Astrocyte of the hippocampus (primary cell): ENCODE data around the gene ZSCAN29.
A peak's percentile ranks its signal among the peaks of the same experiment; 100 is the strongest.

ENCODE experiments used
- DNase-seq: peaks from one replicate; pipeline ENCODE4 v3.0.0; 2011; ENCODE audit warnings: low read depth, low spot score

Gene ZSCAN29

GRCh38 chr15:43347114-43347513 lies 23.7 kb downstream of the ZSCAN29 start:
- DNase-seq, result no peak

DNA sequence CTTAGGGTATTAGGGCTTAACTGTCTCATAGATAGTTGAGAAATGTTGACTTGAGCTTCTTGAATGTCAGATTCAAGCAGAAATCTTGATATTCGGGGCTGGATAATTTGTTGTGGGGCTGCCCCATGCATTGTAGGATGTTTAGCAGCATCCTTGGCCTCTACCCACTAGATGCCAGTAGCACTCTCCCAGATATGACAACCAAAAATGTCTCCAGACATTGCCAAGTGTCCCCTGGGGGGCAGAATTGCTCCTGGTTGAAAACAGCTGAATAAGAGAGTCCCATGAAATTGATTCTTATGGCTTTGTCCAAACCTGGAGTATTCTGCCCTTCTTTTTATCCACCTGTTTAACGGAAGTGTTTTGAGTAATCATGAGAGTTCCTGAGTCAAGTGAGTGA lies 24.5 kb downstream of the ZSCAN29 start:
- DNase-seq, result no peak

GRCh38 chr15:43330780-43331087 lies 40.1 kb downstream of the ZSCAN29 start:
- no peak for DNase-seq

- peak; percentile 96 for DNase-seq
Observed at GRCh38 chr15:43329960-43330779, 40.7 kb downstream of the ZSCAN29 start, which contains the start of gene LCMT2. Gene LCMT2 (minus strand): TSS chr15:43330573. CDS start chr15:43330489, 84 bp downstream.

GRCh38 chr15:43329217-43329959 lies 41.5 kb downstream of the ZSCAN29 start:
- no peak for DNase-seq

GRCh38 chr15:43325039-43325684 lies 45.7 kb downstream of the ZSCAN29 start:
- DNase-seq, result no peak

DNA sequence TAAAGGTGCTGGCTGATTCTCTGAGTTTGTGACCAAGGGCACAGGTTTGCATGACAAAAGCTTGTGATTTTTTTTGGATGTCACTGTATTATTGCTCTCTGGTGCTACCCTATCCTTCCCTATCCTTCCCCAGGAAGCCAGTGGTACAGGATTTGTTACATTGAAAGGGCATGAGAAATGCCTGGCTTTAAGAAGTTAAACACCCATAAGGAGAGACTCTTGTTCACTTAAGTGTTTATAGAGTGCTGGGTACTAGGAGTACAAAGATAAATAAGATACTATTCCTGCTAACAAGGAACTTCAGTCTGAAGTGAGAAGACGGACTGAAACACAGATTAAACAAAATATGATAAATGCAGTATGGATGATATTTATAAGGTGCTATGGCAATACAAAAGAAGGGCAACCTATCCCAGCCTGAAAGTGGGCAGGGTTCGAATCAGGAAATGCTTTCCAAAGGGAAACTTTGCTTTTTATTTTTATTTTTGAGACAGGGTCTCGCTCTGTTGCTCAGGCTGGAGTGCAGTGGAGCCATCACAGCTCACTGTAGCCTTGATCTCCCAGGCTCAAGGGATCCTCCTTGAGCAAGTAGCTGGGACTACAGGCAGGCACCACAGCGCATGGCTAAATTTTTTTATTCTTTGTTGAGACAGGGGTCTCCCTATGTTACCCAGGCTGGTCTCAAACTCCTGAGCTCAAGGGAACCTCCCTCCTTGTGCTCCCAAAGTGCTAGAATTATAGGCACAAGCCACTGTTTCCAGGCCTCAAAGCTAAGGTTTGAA lies 51.7 kb downstream of the ZSCAN29 start:
- DNase-seq, result no peak

- DNase-seq, result peak; percentile 59
Observed at GRCh38 chr15:43317566-43318184, 53.2 kb downstream of the ZSCAN29 start.

DNA sequence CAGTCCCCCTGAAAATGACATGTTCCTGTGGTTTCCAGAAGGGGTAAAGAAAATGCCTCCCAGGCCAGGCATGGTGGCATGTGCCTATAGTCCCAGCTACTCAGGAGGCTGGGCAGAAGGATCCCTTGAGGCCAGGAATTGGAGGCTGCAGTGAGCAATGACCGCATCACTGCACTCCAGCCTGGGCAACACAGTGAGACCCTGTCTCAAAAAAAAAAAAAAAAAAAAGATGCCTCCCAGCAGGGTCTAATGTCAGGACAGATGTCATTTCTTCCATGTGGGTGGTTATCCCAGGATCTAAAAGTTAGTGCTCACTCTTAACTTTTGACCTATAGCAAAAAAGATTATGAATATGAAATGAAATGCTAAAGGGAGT lies 53.9 kb downstream of the ZSCAN29 start:
- DNase-seq, result no peak

- DNase-seq, result no peak
Observed at GRCh38 chr15:43316016-43316970, 54.5 kb downstream of the ZSCAN29 start.

DNA sequence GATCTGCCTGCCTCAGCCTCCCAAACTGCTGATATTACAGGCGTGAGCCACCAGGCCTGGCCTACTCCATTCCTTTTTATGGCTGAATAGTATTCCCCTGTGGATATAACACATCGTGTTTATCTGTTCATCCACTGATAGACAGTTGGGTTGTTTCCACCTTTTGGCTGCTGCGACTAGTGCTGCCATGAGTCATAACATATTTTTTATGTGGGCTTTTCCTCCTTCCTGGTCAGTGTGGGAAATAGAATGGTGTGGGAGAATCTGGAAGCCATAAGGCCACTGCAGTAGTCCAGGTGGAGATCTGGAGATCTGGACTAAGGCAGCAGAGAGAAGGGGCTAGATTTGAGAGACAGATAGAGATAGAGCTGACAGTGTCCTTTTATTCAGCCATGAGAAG lies 56.7 kb downstream of the ZSCAN29 start:
- DNase-seq, result no peak

DNA sequence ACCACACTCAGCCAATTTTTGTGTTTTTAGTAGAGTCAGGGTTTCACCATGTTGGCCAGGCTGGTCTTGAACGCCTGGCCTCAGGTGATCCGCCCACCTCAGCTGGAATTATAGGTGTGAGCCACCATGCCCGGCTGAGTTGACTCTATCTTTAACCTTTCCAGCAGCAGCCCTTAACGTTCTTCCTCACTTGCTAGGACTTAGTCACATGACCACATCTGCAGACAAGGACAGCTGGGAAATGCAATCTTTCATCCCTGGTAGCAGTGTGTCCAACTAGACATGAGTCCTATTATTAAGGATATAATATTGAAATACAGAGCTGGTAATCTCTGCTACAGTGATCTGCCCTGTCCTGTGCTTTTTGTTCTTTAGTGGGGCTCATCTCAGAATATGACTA lies 58.5 kb downstream of the ZSCAN29 start:
- no peak for DNase-seq
